Measurements from ENCODE around the gene KPNA6. TPM values are rescaled to one million over a fixed set of nuclear protein-coding genes. Genes with fewer than 3 reads are reported as not detected.
"Not testable (repeated sequence)": the region's sequence is repeated elsewhere in the genome, so short reads cannot be mapped to it uniquely, and the experiment has no call there.

Gene KPNA6
- total RNA-seq, 1 donor from 2014 or later: 79.4 TPM

GRCh38 chr1:32138965-32139364 is 31.1 kb downstream of the KPNA6 start:
- intact Hi-C loops (cut with micrococcal nuclease): no loop called here
- Mint-ChIP-seq H3K27me3 (no peaks in the 10 kb centered on the region), H3K27ac (no peak overlapping the region), H3K4me3 (no peak overlapping the region), H3K36me3 (ENCODE audit: low read depth) (peaks cover 25% of the 10 kb centered on the region), H3K9me3 (no peaks in the 10 kb centered on the region), H3K4me1 (peaks cover 25% of the 10 kb centered on the region)
- DNase-seq: no peak

DNA sequence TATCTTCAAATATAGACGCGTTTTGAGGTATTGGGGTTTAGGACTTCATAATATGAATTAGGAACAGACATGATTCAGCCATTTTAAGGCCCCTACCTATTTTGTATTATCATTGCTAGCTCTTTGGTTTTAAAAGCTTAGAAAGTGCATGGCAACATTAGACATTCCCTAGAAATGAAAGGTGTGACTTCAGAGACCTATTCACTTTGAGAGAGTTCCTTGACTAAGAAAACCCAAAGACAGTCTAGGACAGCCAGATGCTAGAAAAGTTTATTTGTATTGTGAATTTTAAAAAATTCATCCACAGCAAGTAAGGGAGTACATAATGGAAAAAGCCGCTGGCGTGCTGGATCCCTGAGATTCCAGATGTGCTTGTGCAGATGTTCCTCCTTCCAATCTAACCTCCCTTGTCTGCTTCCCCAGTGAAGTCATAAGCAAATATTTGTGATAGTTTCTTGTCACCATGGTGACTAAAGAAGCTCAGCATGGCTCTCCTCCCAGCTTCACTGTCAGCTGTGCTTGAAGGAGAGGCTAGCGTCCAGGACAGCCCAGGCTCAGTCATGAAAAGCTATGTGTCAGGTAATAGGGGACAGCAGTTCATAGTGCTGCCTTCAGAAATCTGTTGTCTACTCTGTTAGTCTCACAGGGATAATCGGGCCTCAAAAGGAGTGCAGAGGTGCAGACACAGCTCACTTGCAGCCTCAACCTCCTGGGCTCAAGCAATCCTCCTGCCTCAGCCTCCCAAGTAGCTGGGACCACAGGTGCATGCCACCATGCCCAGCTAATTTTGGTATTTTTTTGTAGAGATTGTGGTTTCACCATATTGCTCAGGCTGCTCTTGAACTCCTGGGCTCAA is 34.8 kb downstream of the KPNA6 start:
- peaks cover 34% of the 10 kb centered on the region for H3K4me1 Mint-ChIP-seq
- intact Hi-C loops (cut with micrococcal nuclease): no loop called here
- no peak for DNase-seq

GRCh38 chr1:32143302-32143695 is 35.4 kb downstream of the KPNA6 start:
- H3K27ac Mint-ChIP-seq; DNase-seq; intact Hi-C loops (cut with micrococcal nuclease); H3K4me3 Mint-ChIP-seq; H3K27me3 Mint-ChIP-seq; H3K9me3 Mint-ChIP-seq: not testable (repeated sequence)
- Mint-ChIP-seq H3K4me1 (peaks cover 30% of the 10 kb centered on the region), H3K36me3 (ENCODE audit: low read depth) (peaks cover 32% of the 10 kb centered on the region)

More for the DNA sequence above, 34.8 kb downstream of the KPNA6 start:
- no peaks in the 10 kb centered on the region for H3K27me3 Mint-ChIP-seq
- H3K4me3 Mint-ChIP-seq: no peak overlapping the region
- peak overlapping the region; percentile 36 for H3K27ac Mint-ChIP-seq
- H3K36me3 Mint-ChIP-seq (ENCODE audit: low read depth): peaks cover 32% of the 10 kb centered on the region
- H3K9me3 Mint-ChIP-seq: no peaks in the 10 kb centered on the region

DNA sequence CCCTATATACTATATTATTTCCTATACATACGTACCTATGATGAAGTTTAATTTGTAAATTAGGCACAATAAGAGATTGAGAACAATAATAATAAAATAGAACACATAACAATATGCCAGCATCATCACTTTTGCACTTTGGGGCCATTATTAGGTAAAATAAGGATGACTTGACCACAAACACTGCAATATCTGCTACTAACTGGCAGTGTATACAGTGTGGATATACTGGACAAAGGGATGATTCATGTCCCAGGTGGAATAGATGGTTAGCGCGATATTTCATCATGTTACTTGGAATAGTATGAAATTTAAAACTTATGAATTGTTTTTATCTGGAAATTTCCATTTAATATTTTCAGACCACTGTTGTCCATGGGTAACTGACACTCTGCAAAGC is 36.2 kb downstream of the KPNA6 start:
- intact Hi-C loops (cut with micrococcal nuclease): no loop called here
- Mint-ChIP-seq H3K4me1 (peaks cover 24% of the 10 kb centered on the region), H3K27ac (no peak overlapping the region), H3K9me3 (no peaks in the 10 kb centered on the region), H3K4me3 (no peak overlapping the region), H3K36me3 (ENCODE audit: low read depth) (peaks cover 34% of the 10 kb centered on the region), H3K27me3 (no peaks in the 10 kb centered on the region)
- DNase-seq: no peak

DNA sequence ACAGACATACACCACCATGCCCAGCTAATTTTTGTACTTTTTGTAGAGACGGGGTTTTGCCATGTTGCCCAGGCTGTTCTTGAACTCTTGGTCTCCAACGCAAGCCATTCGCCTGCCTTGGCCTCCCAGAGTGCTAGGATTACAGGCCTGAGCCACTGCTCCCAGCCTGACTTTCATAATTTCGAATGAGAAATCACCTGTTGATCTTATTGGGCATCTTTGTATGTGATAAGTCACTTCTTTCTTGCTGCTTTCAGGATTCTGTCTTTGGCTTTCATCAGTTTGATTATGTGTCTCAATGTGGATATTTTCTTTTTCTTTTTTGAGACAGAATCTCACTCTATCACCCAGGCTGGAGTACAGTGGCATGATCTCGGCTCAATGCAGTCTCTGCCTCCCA is 39.9 kb downstream of the KPNA6 start:
- intact Hi-C loops (cut with micrococcal nuclease): loop anchor here (5.0 kb wide), 1 partner anchor 35 kb away; no protein-coding TSS in a partner anchor
- not testable (repeated sequence) for H3K27me3 Mint-ChIP-seq, H3K9me3 Mint-ChIP-seq, H3K4me3 Mint-ChIP-seq, DNase-seq, H3K27ac Mint-ChIP-seq
- Mint-ChIP-seq H3K4me1 (peaks cover 14% of the 10 kb centered on the region), H3K36me3 (ENCODE audit: low read depth) (peaks cover 40% of the 10 kb centered on the region)

GRCh38 chr1:32150847-32151246 is 43.0 kb downstream of the KPNA6 start:
- intact Hi-C loops (cut with micrococcal nuclease): no loop called here

DNA sequence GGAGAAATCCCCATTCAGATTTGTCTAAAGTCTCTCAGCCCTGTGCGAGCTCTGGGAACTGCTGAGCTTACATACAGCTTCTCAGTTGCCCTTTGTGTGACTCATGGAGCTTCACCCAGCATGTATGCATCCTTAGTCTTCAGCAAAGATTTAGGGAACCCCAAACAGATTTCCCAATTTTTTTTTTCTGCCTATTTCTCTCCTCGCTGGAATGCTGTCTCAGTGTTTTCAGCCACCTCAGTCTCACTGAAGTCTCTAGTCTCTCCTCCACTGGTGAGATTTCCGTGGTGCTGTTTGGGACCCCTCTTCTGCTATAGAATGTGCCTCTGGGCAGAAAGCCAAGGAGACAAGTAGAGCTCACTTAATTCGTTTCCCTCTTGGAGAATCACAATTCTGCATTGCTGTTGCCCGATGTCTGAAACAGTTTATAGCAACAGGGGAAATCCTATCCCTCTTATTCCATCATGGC is 43.5 kb downstream of the KPNA6 start:
- Mint-ChIP-seq H3K27ac (no peak overlapping the region), H3K4me1 (peaks cover 2% of the 10 kb centered on the region)

More at GRCh38 chr1:32150847-32151246, 43.0 kb downstream of the KPNA6 start:
- no peak for DNase-seq
- Mint-ChIP-seq H3K36me3 (ENCODE audit: low read depth) (peaks cover 37% of the 10 kb centered on the region), H3K4me3 (no peak overlapping the region), H3K27ac (no peak overlapping the region), H3K4me1 (peaks cover 4% of the 10 kb centered on the region), H3K9me3 (no peaks in the 10 kb centered on the region), H3K27me3 (no peaks in the 10 kb centered on the region)

GRCh38 chr1:32159189-32159588 is 51.3 kb downstream of the KPNA6 start:
- Mint-ChIP-seq H3K9me3 (no peaks in the 10 kb centered on the region), H3K4me1 (peaks cover 2% of the 10 kb centered on the region), H3K36me3 (ENCODE audit: low read depth) (peaks cover 68% of the 10 kb centered on the region), H3K27ac (peak overlapping the region; percentile 59), H3K4me3 (no peak overlapping the region), H3K27me3 (no peaks in the 10 kb centered on the region)
- DNase-seq: no peak
- intact Hi-C loops (cut with micrococcal nuclease): no loop called here

More for the DNA sequence above, 43.5 kb downstream of the KPNA6 start:
- H3K4me3 Mint-ChIP-seq: no peak overlapping the region
- DNase-seq: no peak
- peaks cover 39% of the 10 kb centered on the region for H3K36me3 Mint-ChIP-seq (ENCODE audit: low read depth)
- H3K9me3 Mint-ChIP-seq: no peaks in the 10 kb centered on the region
- intact Hi-C loops (cut with micrococcal nuclease): no loop called here
- H3K27me3 Mint-ChIP-seq: no peaks in the 10 kb centered on the region

GRCh38 chr1:32163405-32163804 is 55.5 kb downstream of the KPNA6 start:
- H3K4me3 Mint-ChIP-seq: no peak overlapping the region
- H3K27me3 Mint-ChIP-seq: no peaks in the 10 kb centered on the region
- DNase-seq: no peak
- peaks cover 2% of the 10 kb centered on the region for H3K4me1 Mint-ChIP-seq
- no peaks in the 10 kb centered on the region for H3K9me3 Mint-ChIP-seq
- intact Hi-C loops (cut with micrococcal nuclease): no loop called here
- peaks cover 64% of the 10 kb centered on the region for H3K36me3 Mint-ChIP-seq (ENCODE audit: low read depth)
- H3K27ac Mint-ChIP-seq: peak overlapping the region; percentile 48

DNA sequence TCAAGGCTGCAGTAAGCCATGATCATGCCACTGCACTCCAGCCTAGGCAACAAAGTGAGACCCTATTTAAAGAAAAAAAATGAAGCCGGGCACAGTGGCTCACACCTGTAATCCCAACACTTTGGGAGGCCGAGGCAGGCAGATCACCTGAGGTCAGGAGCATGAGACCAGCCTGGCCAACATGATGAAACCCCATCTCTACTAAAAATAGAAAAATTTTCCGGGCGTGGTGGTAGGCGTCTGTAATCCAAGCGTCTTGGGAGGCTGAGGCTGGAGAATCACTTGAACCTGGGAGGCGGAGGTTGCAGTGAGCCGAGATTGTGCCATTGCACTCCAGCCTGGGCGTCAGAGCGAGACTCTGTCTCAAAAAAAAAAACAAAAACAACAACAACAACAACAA is 57.8 kb downstream of the KPNA6 start:
- peaks cover 60% of the 10 kb centered on the region for H3K36me3 Mint-ChIP-seq (ENCODE audit: low read depth)
- intact Hi-C loops (cut with micrococcal nuclease): not testable (repeated sequence)

GRCh38 chr1:32170991-32171390 is 63.1 kb downstream of the KPNA6 start:
- intact Hi-C loops (cut with micrococcal nuclease): no loop called here
- DNase-seq: no peak

More for the DNA sequence above, 57.8 kb downstream of the KPNA6 start:
- not testable (repeated sequence) for H3K27ac Mint-ChIP-seq, H3K27me3 Mint-ChIP-seq, DNase-seq, H3K9me3 Mint-ChIP-seq, H3K4me3 Mint-ChIP-seq, H3K4me1 Mint-ChIP-seq

GRCh38 chr1:32172621-32173245 is 64.9 kb downstream of the KPNA6 start:
- no peak overlapping the region for H3K4me3 Mint-ChIP-seq

More at GRCh38 chr1:32170991-32171390, 63.1 kb downstream of the KPNA6 start:
- peaks cover 10% of the 10 kb centered on the region for H3K4me1 Mint-ChIP-seq
- peaks cover 49% of the 10 kb centered on the region for H3K36me3 Mint-ChIP-seq (ENCODE audit: low read depth)
- H3K9me3 Mint-ChIP-seq: no peaks in the 10 kb centered on the region
- no peak overlapping the region for H3K27ac Mint-ChIP-seq
- H3K4me3 Mint-ChIP-seq: no peak overlapping the region
- H3K27me3 Mint-ChIP-seq: no peaks in the 10 kb centered on the region

DNA sequence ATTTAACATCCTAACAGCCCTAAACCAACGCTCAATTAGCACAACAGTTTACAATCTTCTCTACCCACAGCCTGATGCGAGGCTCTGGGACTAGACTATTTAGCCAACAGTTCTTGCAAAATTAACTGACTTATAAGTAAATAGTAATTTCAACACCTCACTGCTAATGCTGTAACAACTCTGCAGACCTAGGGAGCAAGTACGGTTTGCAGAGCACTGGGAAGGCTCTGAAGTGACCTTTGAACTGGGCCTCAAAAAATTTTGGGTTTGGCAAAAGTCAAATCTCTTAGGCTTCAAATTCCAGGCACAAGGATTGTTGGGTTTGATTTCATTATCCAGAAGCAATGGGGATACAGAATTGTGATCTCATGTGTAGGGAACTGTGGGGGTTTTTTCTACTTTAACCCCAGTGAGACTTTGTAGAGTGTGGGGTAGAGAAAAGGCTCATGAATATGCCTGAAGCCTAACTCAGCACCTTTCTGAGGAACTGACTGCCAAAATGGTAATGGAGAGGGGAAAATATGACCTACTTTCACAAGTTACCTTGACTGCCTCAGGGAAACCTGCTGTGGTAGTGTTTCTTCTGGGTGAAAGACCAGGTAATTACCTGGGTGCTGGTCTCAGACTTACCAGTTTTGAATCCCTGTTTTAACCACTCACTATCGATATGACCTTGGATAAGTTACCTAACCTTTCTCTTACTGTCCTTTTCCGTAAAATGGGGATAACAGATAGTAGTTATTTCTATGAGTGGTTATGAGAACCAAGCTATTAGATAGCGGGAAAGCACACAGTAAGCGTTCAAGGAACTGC is 70.7 kb downstream of the KPNA6 start:
- H3K4me3 Mint-ChIP-seq: peak overlapping the region; percentile 98
- H3K9me3 Mint-ChIP-seq: no peaks in the 10 kb centered on the region
- DNase-seq: no peak
- no peaks in the 10 kb centered on the region for H3K27me3 Mint-ChIP-seq
- peaks cover 31% of the 10 kb centered on the region for H3K4me1 Mint-ChIP-seq
- peaks cover 37% of the 10 kb centered on the region for H3K36me3 Mint-ChIP-seq (ENCODE audit: low read depth)
- intact Hi-C loops (cut with micrococcal nuclease): loop anchor here (1.0 kb wide), 1 partner anchor 71 kb away; no protein-coding TSS in a partner anchor
- peak overlapping the region; percentile 99 for H3K27ac Mint-ChIP-seq

More at GRCh38 chr1:32172621-32173245, 64.9 kb downstream of the KPNA6 start:
- intact Hi-C loops (cut with micrococcal nuclease): no loop called here
- peaks cover 10% of the 10 kb centered on the region for H3K4me1 Mint-ChIP-seq
- H3K9me3 Mint-ChIP-seq: no peaks in the 10 kb centered on the region
- H3K27me3 Mint-ChIP-seq: no peaks in the 10 kb centered on the region
- H3K36me3 Mint-ChIP-seq (ENCODE audit: low read depth): peaks cover 42% of the 10 kb centered on the region
- DNase-seq: no peak
- H3K27ac Mint-ChIP-seq: no peak overlapping the region
